CD4-positive, alpha-beta T cell treated with Interleukin-12 subunit alpha and Interleukin-12 subunit beta, for 1 hour (primary cell): ENCODE data around the gene CCDC116.
"Not testable (repeated sequence)": the region's sequence is repeated elsewhere in the genome, so short reads cannot be mapped to it uniquely, and the experiment has no call there.

Source experiments
- DNase-seq: peaks from one replicate; pipeline ENCODE4 v3.0.0-alpha.2; 2020

CCDC116 gene

DNA sequence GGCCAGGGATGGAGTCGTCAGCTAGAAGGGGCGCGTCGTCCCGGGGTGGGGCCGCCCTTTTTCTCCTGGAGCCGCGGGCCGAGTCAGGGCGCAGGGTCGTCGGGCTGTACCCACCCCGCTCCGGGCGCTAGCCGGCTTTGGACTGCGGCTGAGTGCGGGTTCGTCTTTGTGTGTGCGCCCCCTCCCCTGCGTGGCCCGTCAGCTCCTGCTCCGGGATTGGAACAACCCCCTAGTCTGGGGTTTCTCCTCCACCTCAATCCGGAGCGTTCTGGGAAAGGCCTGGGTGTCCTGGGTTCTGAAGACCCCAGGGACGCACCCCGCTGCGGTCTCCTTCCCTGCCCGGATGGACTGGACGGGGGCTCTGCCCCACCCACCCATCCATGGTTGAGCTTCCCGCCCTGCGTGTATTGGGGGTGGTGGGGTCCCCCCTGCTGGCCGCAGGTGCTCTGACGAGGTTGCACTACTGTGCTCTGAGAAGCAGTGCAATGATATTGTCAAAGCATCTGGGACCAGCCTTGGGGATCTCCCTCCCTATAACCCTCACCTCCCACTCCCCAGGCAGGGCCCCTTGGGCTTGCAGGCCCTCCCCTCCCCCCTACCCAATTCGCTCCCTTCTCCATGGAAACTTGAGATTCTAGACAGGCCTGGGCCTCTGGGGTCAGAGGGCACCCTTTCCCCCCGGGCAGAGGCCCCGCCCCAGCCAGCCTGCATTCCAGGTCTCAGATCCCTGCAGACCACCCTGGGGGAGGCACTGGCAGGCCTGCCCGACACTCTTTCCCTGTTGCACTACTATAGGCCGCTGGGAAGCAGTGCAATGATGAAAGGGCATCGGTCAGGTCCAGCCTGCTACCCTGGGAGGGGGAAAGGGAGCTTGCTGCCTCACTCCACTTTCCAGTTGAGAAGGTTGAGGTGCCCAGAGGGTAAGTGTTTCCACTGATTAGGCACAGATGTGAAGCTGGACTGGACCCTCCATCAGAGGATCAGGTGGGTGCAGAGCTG is 20.3 kb downstream of the CCDC116 start:
- DNase-seq: no peak

DNA sequence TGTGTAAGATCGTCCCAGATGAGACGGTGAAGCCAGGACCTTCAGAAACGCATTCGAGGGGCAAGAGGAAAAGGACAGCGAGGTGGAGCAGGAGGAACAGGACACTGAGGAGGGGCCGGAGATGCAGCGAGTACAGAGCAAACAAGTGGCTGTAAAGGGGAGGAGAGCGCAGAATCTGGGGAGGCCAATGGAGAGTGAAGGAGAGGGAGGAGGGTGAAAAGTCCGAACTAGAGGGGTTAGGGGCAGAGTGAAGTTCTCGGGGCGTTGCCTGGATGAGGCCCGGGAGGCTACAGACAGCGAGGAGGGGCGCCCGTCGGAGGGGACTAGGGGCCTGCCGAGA is 24.4 kb downstream of the CCDC116 start:
- no peak for DNase-seq

DNA sequence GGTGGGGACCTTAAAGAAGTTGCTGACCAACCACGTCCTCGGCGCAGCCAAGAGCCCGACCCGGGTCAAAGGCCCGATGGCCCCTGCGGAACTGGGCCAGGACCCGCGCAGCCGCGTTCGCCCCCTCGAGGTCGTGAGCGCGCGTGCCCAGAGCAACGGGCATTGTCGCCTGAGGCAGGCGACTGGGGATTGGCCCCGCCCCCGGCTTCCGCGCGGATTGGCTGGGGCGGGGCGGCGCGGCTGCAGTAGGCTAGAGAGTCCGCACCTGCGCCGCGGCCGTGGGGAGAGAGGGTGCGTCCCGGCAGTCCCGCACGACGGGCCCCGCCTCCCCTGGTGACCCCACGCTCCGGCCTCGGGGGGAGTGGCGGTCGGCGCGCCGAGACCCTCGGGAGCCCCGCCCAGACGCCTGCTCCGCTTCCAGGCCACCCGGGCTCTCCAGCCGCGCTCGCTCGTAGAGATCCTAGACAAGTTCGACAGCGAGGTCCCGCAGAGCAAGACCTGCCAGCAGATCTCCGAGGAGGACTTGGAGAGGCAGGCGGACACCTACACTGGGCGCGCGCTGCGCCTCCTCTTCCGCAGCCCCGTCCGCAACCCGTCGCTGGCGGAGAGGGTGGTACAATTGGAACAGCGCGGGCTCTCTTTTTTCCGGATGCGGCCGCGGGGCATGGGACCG is 24.9 kb downstream of the CCDC116 start:
- peak; percentile 84 for DNase-seq

DNA sequence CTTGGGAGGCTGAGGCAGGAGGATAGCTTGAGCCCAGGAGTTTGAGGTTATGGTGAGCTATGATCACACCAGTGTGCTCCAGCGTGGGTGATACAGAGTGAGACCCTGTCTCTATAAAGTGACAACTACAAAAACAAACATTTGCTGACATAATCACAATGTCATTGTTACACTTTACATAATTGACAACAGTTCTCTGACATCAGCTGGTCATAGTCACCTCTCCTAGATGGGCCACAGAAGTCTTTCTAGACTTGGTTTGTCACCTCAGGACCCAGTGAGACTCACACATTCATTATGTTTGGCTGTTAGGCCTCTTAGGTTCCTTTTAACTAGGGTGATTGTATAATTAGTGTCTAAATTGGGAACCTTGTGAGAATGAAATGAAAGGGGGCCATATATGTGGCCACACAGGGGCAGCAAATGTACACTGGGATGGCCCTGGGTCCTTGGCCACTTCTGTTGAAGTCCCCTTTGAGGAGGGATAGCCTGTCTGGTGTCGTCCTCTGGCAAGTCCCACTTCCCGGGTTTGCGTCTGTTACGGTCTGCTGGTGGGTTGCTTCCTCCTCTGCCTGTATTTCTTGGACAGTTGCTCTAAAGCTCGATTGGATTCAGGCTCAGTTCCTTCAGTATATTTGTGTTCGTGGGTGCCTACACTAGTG is 27.4 kb downstream of the CCDC116 start:
- no peak for DNase-seq

DNA sequence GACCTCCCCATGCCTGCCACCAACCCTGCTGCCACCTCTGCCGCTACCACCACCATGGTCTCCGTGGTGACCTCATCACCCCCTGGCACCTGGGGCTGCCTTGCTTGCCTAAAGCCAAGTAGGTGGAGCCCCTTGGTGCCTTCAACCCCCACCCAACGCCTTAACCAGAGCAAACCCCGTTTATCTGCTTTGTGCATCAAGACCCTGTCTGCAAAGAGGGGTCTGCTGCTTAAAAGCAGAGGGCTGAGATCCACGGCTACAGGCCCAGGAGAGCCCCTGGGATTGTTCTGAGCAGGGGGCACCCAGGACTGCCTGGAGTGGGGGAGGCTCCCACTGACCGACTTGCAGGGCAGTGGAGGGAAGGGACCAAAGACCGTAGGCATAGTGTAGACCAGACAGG is 28.3 kb downstream of the CCDC116 start:
- no peak for DNase-seq

DNA sequence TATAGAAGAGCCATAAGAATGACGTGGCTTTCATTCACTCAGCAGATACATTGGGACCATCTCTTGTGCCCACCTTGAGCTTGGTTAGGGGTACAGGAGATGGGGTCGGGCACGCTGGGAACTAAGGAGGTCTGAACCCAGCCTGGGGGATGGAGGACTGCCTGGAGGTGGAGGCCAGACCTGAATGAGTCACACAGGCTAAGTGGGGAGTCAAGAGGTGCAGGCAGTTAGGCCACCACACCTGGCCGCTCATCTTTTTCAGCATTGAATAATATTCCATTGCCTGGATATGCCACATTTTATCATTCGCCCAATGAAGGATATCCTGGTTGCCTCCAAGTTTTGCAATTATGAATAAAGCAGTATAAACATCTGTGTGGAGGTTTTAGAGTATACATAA is 29.4 kb downstream of the CCDC116 start:
- no peak for DNase-seq

DNA sequence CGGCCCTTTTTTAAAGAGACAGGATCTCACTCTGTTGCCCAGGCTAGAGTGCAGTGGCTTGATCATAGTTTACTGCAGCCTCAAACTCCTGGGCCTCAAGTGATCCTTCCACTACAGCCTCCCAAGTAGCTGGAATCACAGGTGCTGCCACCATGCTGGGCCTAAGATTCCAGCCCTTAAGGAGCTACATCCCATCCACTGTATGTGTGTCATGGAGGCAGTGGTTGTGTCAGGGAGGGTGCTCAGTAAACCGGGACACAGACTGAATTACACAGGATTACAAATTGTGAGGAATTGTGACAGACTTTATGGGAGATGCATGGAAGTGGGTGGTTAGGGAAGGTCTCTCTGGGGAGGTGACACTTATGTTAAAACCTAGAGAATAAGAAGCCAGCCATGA is 31.2 kb downstream of the CCDC116 start:
- no peak for DNase-seq

DNA sequence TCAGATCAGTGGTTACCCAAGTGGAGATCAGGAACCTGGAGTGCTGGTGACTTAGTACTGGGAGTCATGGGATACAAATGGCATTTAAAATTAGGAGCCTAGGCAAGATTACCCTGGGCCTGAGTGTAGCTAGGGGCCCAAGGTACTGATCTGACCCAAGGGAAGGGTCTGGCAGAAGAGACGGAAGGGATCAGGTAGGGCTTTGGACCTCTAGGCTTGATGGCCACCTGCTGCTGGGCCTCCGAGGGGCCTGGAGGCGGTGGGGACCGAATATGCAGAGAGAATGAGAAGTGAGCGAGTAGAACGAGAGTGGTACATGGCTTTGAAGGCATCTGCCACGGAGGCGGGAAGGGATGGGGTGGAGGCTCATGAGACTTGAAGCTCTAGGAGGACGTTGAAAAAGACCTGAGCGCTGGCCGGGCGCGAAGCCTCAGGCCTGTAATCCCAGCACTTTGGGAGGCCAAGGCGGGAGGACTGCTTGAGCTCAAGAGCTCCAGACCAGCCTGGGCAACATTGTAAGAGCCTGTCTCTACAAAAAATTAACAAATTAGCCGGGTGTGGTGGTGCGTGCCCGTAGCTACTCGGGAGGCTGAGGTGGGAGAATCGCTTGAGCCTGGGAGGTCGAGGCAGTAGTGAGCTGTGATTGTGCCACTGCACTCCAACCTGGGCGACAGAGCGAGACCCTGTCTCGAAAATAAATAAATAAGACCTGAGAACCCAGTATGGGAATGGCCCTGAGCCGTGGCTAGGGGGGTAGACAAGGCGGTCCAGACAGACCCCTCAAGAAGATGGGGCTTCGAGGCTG is 32.7 kb downstream of the CCDC116 start:
- DNase-seq: no peak

DNA sequence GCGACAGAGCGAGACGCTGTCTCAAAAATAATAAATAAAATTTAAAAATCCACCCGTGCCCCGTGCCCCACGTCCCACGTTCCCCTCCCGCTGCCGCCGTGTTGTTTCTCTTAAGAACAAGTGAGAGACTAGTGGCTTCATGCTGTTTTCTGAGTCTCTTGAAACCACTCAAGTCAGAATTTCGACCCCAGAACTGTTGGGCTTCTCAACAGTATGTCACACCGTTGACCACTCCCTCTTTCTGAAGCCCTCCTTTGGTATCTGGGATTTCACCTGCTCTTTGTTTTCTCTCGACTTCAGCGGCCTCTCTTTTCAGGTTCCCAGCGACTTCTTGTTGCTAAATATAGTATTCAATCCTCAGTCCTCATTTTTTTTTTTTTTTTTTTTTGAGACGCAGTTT is 34.2 kb downstream of the CCDC116 start:
- DNase-seq: no peak

DNA sequence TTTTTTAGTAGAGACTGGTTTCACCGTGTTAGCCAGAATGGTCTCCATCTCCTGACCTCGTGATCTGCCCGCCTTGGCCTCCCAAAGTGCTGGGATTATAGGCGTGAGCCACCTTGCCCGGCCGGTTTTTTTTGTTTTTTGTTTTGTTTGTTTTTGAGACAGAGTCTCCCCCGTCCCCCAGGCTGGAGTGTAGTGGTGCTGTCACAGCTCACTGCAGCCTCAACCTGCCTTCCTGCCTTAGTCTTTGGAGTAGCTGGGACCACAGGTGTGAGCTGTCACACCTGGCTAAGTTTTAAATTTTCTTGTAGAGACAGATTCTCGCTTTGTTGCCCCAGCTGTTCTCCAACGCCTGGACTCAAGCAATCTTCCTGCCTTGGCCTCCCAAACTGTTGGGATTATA is 36.5 kb downstream of the CCDC116 start:
- DNase-seq: no peak

DNA sequence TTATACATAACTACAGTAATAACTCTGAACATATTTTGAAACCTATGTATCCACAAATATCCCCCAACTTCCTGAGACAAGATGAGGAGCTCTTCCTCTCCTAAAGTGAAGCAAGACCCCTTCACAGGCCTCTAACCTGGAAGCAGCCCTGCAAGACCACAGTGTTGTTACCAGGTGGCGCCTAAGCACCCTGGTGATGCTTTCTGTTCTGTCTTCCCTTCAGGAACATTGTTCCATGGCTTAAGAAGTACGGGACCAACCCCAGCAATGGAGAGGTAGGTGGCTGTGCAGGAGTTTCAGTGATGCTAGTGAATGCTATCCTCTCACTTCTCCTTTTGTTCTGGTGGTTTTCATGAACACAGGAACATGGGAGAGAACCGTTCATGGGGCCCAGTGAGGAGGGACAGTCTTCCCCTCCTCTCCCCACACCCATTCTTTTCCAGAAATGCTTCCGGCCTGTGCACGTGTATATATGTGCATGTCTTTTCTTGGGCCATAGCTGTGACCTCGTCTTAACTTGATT is 39.6 kb downstream of the CCDC116 start:
- DNase-seq: no peak

DNA sequence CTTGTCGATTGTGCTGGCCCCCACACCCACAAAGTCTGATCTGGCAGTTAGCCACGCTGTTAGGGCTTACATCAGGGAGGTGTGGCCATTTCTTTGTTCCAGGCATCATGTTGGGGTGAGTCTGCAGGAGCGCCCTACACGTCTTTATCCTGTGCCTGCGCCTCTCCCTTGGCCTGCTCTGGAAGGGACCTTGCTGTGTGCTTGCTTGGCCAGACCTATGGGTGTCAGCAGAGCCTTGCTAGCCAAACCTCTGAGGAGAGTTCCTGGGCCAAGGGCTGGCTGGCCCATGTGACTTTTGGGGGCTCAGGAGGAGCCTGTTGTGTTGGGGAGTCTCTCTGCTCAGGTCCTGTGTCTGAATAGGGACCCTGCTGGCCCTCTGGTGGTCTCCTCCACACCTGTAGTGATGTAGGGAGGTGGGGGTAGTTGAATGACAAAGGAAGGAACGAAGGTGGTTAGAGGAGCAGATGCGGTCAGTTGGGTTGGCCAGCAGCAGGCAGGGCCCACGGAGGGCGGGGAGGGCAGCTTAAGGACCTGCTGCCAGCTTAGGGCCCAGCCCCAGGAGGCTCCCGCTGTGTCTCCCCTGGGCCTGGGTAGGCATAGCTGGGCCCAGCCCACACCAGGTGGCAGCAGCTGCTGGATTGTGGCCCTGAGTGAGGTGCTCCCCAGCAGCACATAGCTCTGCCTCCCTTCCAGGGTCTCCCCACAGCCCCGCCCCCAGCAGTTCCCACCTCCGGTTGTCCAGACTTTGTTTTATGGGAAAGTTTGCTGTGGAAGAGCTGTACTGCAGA is 41.2 kb downstream of the CCDC116 start:
- DNase-seq: no peak

DNA sequence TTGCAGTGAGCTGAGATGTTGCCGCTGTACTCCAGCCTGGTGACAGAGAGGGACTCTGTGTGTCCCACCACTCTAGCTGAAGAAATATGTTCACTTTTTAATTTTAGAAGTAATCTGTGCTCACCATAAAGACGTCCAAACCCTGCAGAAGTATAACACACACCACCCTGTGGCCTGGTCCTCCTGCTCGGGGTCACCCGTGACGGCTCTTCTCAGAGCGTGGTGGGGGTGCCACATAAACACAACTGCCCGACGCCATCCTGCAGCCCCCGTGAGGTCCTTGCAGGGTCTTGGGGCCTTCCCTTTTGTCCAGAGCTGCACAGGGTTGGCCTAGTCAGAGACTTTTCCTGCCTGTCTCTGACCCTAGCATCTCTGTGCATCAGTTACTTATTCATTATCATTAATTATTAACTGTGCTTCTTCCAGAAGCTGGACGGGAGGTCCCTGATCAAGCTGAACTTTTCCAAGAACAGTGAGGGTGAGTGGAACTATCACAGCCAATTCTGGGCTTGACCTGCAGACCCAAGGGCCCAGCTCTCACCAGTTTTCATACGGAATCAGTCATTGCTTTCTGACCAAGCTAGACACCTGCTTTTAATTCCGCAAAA is 42.2 kb downstream of the CCDC116 start:
- DNase-seq: no peak

DNA sequence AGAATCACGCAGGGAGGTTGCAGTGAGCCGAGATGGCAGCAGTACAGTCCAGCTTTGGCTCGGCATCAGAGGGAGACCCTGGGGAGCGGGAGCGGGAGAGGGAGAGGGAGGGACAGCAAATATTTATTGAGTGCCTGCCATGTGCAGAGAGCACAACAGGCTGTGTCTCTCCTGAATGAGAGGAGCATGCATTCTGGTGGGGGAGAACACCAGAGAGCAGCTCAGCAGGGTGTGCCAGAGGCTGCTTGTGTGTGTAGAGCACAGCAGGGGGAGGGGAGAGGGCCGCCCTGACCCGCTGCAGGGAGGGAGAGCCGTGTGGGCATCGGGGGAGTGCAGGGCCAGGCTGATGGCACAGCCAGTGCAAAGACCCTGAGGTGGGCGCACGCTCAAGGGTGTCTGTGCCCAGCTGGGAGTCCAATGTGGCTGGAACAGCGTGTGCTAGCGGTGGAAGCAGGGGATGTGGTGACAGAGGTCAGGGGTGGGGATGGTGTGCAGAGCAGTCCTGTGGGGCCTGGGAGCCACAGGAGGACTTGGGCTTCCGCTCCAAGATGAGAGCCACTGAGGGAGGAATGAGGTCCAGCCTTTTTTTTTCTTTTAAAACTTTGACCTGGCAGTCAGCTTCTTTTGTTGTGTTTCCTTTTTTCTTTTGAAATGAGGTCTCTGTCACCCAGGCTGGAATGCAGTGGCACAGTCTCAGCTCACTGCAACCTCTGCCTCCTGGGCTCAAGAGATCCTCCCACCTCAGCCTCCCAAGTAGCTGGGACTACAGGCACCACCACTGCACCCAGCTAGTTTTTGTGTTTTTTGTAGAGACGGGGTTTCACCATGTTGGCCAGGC is 45.3 kb downstream of the CCDC116 start:
- no peak for DNase-seq

DNA sequence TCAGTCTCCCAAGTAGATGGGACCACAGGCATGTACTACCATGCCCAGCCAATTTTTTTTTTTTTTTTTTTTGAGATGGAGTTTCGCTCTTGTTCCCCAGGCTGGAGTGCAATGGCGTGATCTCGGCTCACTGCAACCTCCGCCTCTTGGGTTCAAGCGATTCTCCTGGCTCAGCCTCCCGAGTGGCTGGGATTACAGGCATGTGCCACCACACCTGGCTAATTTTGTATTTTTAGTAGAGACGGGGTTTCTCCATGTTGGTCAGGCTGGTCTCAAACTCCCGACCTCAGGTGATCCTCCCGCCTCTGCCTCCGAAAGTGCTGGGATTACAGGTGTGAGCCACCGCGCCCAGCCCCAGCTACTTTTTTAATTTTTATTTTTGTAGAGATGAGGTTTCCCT is 46.3 kb downstream of the CCDC116 start:
- not testable (repeated sequence) for DNase-seq

DNA sequence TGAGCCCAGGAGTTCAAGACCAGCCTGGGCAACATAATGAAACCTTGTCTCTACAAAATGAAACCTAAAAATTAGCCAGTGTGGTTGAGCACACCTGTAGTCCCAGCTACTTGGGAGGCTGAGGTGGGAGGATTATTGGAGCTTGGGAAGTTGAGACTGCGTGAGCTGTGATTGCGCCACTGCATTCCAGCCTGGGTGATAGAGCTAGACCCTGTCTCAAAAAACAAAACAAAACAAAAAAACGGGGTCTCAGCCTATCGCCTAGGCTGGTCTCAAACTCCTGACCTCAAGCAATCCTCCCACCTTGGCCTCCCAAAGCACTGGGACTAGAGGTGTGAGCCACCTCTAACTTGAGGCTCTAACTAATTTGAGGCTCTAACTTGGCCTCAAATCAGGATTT is 46.8 kb downstream of the CCDC116 start:
- DNase-seq: no peak

DNA sequence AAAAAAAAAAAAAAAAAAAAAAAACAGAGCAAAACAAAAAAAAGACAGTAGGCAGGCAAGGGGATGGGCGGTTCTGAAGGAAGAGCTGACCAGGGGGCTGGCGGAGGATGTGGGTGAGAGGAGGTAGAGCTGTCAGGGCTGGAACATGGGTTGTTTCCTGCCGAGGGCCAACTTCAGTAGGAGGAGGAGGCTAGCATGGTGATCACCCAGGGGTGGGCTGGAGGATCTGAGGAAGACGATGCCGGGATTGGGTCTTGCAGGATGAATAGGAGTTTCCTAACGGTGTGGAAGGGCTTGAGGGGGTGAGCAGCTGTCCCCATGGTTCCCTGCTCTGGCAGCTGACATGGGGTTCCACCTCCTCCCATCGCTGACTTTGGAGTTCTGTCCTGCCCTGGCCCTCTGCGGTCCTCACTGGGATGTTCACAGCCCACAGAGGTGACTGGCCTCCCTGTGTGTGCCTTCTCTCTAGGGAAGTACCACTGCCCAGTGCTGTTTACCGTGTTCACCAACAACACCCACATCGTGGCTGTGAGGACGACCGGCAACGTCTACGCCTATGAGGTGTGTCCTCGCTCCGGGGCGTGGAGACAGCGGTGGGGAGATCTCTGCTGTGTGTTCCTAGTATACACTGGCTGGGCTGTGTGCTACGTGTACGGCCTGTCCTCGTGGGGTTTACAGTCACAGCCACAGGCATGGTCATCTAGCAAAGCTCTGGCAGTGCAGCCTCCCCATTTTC is 48.4 kb downstream of the CCDC116 start:
- no peak for DNase-seq

DNA sequence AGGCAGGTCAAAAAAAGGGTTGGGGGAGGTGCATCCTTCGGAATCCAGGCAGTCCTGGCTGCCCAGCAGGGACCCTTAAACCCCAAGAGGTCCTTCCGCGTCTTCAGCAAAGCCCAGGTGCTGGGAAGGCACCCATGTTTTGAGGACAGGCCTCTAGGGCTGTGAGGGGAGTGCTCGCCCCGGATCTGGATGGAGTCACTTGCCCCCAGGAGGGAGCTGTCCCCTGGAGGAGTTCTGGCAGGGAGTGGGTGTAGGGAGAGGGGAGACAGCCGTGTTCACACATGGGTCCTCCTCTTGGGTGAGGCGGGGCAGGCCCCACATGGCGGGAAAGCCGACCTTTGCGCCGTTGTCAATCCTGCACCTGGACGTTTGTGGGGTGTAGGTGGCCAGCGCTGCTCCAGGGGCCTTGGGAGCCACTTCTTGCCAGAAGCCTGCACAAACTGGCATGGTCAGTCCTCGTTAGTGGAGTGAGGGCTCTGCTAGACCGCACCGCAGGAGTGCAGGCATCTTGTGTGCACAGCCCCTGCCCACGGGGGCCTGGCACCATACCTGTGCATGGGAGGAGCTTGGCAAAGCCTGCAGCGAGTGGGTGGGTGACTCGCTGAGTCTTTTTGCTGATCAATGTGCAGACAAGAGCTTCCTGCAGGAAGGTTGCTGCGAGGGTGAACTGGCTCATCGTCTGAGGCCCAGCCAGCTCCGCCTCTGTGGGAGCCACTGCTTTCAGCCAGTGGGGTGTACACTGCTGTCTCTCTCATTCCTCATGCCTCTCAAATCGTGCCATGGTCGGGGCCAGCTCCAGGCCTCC is 49.2 kb downstream of the CCDC116 start:
- DNase-seq: no peak
